Measurements from ENCODE around the gene FETUB. TPM values are rescaled to one million over a fixed set of nuclear protein-coding genes. Genes with fewer than 3 reads are reported as not detected.

Gene FETUB
- polyA plus RNA-seq, 1 donor (not counting 4 experiments of a cell fraction or from before 2014, with no cell fraction given), result 0.25 TPM

DNA sequence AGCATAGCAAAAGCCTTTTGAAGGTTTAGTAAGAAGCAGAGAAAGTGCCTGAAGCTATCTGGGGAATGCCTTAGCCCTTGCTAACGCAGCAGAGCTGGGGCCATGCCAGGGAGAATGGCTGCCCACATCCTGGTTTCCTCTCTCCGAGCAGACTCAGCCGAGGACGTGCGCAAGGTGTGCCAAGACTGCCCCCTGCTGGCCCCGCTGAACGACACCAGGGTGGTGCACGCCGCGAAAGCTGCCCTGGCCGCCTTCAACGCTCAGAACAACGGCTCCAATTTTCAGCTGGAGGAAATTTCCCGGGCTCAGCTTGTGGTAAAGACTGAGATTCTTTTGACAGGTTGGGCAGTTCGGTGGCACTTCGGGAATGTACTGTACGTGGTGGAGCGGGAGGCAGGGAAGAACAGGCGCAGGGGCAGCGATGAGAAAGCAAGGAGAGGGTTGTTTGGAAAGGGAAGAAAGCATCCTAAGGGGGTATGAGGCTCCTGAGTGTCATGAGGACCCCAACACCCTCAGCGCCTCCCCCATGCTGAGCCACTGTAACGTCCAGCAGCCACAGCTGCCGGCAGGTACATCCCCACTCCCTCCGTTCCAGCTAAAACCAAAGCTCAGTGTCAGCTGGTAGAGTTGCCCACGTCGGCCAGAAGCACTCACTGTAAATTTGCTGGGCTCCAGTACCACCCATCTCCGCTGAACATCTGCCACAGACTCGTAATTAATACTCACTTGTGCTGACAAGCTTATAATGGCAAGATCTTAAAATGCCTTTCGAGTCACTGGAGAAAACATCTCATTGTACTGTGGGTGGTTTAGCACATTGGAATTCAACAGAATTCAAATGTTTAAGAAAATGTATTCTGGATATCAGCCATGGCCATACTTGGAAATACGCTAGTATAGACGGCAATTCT, 22.9 kb upstream of the FETUB start:
- H3K4me2 ChIP-seq (ENCODE audit: control insufficient read depth, extremely low read depth, insufficient read depth, low read depth, low read length), result peak overlapping the region; percentile 99
- dilution Hi-C loops (cut with MboI; ENCODE audit: extremely low pct_ligation_motif_present, low sequenced_read_pairs), result no loop called here
- FAIRE-seq (peak; percentile 94), DNase-seq (ENCODE audit: low read depth, low spot score) (peak; percentile 97)
- no peaks in the 10 kb centered on the region for H3K36me3 ChIP-seq (ENCODE audit: control insufficient read depth in 2 of 2, extremely low read depth in 1 of 2, insufficient read depth in 2 of 2, low read length in 2 of 2)
- H3K9me1 ChIP-seq (ENCODE audit: control insufficient read depth, extremely low read depth, insufficient read depth, low read length), result no peaks in the 10 kb centered on the region
- peaks cover 22% of the 10 kb centered on the region for H3K4me1 ChIP-seq (ENCODE audit: control insufficient read depth, extremely low read depth, insufficient read depth, low read length)
- H3K27ac ChIP-seq (ENCODE audit: control insufficient read depth, insufficient read depth, low read length), result peak overlapping the region; percentile 68
- TF ChIP-seq EZH2 (IDR thresholded peaks at IDR 0.05; ENCODE audit: low read length), result no peak
- TF ChIP-seq, protein P1, sequence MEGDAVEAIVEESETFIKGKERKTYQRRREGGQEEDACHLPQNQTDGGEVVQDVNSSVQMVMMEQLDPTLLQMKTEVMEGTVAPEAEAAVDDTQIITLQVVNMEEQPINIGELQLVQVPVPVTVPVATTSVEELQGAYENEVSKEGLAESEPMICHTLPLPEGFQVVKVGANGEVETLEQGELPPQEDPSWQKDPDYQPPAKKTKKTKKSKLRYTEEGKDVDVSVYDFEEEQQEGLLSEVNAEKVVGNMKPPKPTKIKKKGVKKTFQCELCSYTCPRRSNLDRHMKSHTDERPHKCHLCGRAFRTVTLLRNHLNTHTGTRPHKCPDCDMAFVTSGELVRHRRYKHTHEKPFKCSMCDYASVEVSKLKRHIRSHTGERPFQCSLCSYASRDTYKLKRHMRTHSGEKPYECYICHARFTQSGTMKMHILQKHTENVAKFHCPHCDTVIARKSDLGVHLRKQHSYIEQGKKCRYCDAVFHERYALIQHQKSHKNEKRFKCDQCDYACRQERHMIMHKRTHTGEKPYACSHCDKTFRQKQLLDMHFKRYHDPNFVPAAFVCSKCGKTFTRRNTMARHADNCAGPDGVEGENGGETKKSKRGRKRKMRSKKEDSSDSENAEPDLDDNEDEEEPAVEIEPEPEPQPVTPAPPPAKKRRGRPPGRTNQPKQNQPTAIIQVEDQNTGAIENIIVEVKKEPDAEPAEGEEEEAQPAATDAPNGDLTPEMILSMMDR (optimal IDR thresholded peaks at IDR 0.05 in 1 of 3, IDR thresholded peaks at IDR 0.05 in 1 of 3, conservative IDR thresholded peaks at IDR 0.05 in 1 of 3; ENCODE audit: extremely low read depth in 1 of 3, insufficient read depth in 2 of 3, low read length in 3 of 3), result peak; percentile 95 to 98 (median 98)
- peak overlapping the region; percentile 97 for H2AFZ ChIP-seq (ENCODE audit: control insufficient read depth, low read length)
- peak overlapping the region; percentile 44 to 71 (median 63) for H3K4me3 ChIP-seq (ENCODE audit: control insufficient read depth in 2 of 3, extremely low read depth in 1 of 3, insufficient read depth in 2 of 3, low read depth in 1 of 3, low read length in 3 of 3)
- H4K20me1 ChIP-seq (ENCODE audit: control insufficient read depth, extremely low read depth, insufficient read depth, low read length), result no peaks in the 10 kb centered on the region
- H3K9ac ChIP-seq (ENCODE audit: control insufficient read depth, extremely low read depth, insufficient read depth, low read length), result peak overlapping the region; percentile 77
- H3K9me3 ChIP-seq (ENCODE audit: control insufficient read depth, low read depth, low read length), result no peaks in the 10 kb centered on the region
- no peaks in the 10 kb centered on the region for H3K27me3 ChIP-seq (ENCODE audit: control insufficient read depth, extremely low read depth, insufficient read depth, low read length)
- H3K79me2 ChIP-seq (ENCODE audit: control insufficient read depth, insufficient read depth, low read length), result no peaks in the 10 kb centered on the region

DNA sequence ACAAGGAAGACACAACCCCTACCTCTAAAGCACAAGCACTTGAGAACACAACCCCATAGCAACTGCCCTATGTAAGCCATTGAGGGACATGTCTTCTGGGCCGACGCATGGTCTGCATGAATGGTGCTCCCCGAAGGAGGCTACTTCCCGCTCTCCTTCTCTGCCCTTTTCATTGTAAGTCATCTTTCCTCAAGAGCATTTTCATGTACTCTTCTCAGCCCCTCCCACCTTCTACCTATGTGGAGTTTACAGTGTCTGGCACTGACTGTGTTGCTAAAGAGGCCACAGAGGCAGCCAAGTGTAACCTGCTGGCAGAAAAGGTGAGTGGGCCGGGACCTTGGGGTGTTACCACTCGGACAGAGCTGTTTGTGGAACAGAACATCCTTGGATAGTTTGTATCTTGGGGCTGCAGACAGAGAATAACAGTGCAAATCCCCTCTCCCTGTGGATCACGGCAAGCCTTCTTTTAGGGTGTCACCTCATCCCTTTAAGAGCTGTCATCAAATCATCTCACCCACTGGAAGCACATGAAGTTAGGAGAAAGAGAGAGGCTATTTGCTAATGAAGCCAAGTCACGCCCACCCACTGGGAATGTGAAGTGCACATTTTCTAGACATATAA, 21.8 kb upstream of the FETUB start:
- Histone ChIP-seq H2AFZ (ENCODE audit: control insufficient read depth, low read length) (no peak overlapping the region), H3K36me3 (ENCODE audit: control insufficient read depth in 2 of 2, extremely low read depth in 1 of 2, insufficient read depth in 2 of 2, low read length in 2 of 2) (no peaks in the 10 kb centered on the region), H3K27me3 (ENCODE audit: control insufficient read depth, extremely low read depth, insufficient read depth, low read length) (no peaks in the 10 kb centered on the region), H4K20me1 (ENCODE audit: control insufficient read depth, extremely low read depth, insufficient read depth, low read length) (no peaks in the 10 kb centered on the region), H3K9me3 (ENCODE audit: control insufficient read depth, low read depth, low read length) (no peaks in the 10 kb centered on the region), H3K27ac (ENCODE audit: control insufficient read depth, insufficient read depth, low read length) (no peak overlapping the region), H3K4me2 (ENCODE audit: control insufficient read depth, extremely low read depth, insufficient read depth, low read depth, low read length) (peak overlapping the region; percentile 99), H3K9ac (ENCODE audit: control insufficient read depth, extremely low read depth, insufficient read depth, low read length) (no peak overlapping the region), H3K4me1 (ENCODE audit: control insufficient read depth, extremely low read depth, insufficient read depth, low read length) (peaks cover 22% of the 10 kb centered on the region), H3K4me3 (ENCODE audit: control insufficient read depth in 2 of 3, extremely low read depth in 1 of 3, insufficient read depth in 2 of 3, low read depth in 1 of 3, low read length in 3 of 3) (no peak overlapping the region), H3K9me1 (ENCODE audit: control insufficient read depth, extremely low read depth, insufficient read depth, low read length) (no peaks in the 10 kb centered on the region), H3K79me2 (ENCODE audit: control insufficient read depth, insufficient read depth, low read length) (no peaks in the 10 kb centered on the region)
- DNase-seq (ENCODE audit: low read depth, low spot score) (no peak), FAIRE-seq (no peak)
- no peak for TF ChIP-seq EZH2 (IDR thresholded peaks at IDR 0.05; ENCODE audit: low read length)
- TF ChIP-seq, protein P1 (optimal IDR thresholded peaks at IDR 0.05 in 1 of 3, IDR thresholded peaks at IDR 0.05 in 1 of 3, conservative IDR thresholded peaks at IDR 0.05 in 1 of 3; ENCODE audit: extremely low read depth in 1 of 3, insufficient read depth in 2 of 3, low read length in 3 of 3), result no peak
- dilution Hi-C loops (cut with MboI; ENCODE audit: extremely low pct_ligation_motif_present, low sequenced_read_pairs), result no loop called here

Measured in keratinocyte (primary cell).